ENCODE results near the gene LRRN3. TPM values are rescaled to one million over a fixed set of nuclear protein-coding genes. Genes with fewer than 3 reads are reported as not detected.

Gene LRRN3
- total RNA-seq, 1 donor from 2014 or later, result 10.6 TPM

- no peak for DNase-seq
- intact Hi-C loops (cut with micrococcal nuclease), result loop anchor here (5.0 to 10.0 kb wide), 2 partner anchors 389 to 637 kb away; no protein-coding TSS in a partner anchor
- ATAC-seq, result peak; percentile 72
These were observed 7.3 kb downstream of the LRRN3 start for GRCh38 chr7:111098011-111098925.

DNA sequence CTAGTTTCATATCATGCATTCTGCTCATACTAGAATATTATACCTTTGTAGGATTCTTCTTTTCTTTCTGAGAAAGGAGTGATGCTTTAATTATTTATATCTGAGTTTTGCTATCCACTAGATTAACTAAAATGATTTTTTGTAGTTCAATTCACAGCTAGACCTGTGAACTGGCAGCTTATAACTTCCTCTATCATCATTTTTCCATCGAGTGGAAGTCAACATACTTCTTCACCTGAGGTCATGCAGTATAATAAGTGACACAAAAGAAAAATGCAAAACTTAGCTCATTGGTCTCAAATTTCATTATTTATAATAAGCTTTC is 8.0 kb downstream of the LRRN3 start:
- intact Hi-C loops (cut with micrococcal nuclease), result loop anchor here (5.0 to 10.0 kb wide), 2 partner anchors 388 to 636 kb away; no protein-coding TSS in a partner anchor
- DNase-seq (no peak), ATAC-seq (no peak)

DNA sequence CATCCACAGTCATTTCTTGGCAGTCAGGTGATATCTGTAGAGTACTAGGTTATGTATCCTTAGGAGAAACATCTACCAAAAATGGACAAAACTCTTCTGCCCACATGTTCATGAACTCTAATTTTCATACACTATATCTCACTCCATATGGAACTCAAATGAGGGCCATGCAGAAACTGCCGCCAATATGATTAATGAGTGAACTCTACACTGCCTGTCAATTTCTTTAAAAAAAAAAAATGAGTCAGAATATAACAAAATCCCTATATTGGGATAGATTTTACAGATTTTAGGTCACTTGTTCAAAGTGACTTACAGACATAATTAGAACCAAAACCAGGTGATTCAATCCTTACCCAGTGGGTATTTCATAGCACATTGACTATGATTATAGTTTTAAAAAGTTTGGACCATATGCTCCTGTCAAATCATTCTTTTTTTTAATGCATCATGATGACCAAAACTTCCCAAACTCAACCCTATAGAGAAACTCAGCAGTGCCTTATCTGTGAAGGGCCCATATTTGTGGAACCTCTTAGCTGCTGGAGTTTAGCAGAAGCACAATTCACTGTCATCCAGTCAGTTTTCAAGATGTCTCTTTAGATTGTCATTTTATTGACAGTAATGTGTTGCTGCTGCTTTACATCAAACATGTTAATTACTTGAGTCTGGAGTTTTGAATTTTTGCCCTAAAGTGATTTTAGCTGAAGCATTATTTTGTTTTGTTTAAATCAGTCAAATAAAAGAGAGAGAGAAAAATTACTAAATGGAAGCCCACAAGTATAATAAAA is 11.1 kb downstream of the LRRN3 start:
- DNase-seq, result no peak
- intact Hi-C loops (cut with micrococcal nuclease), result no loop called here
- ATAC-seq, result no peak

- DNase-seq (no peak), ATAC-seq (no peak)
- intact Hi-C loops (cut with micrococcal nuclease), result no loop called here
These were observed 12.2 kb downstream of the LRRN3 start for GRCh38 chr7:111103136-111103535.

GRCh38 chr7:111103678-111104274 is 12.8 kb downstream of the LRRN3 start:
- no peak for ATAC-seq
- intact Hi-C loops (cut with micrococcal nuclease), result no loop called here
- DNase-seq, result no peak

DNA sequence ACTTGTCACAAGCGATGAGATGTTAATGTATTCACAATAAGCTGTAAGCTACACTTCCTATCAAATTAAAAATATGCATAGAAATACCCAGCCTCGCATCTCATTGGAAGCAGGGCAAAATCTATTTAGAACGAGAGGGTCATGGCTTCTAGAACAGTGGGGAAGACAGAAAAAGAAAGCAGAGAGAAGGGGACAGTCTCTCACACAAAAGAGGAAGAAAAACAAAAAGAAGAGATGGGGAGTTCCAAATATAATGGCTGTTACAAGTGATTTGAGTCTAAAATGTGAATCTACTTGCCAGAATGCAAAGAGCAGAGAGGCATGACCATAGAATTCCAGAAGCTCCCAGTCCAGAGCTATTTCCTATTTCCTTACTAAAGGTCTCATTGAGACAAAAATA is 13.8 kb downstream of the LRRN3 start:
- ATAC-seq (no peak), DNase-seq (no peak)
- intact Hi-C loops (cut with micrococcal nuclease), result no loop called here

GRCh38 chr7:111105269-111105668 is 14.3 kb downstream of the LRRN3 start:
- intact Hi-C loops (cut with micrococcal nuclease), result no loop called here
- DNase-seq (no peak), ATAC-seq (no peak)

DNA sequence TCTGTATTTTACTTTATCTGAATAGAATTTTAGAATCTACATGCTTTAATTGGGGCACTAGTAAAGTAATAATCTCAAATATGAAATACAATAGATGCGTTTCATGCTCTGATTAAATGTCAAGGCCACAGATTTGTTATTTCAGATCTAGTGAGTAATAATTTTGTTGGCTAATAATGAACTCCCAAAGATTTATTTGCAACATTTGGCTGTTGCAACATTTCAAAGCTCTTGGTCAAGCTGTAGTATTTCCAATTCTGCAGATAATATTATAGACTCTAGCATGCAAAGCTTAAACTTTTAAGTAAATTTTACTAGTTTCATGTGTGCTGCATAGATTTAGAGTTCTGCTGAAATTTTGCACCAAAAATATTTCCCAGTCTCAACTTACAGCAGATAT is 16.7 kb downstream of the LRRN3 start:
- ATAC-seq (no peak), DNase-seq (no peak)
- intact Hi-C loops (cut with micrococcal nuclease), result no loop called here

- intact Hi-C loops (cut with micrococcal nuclease), result no loop called here
- ATAC-seq (no peak), DNase-seq (no peak)
These were observed 17.1 kb downstream of the LRRN3 start for GRCh38 chr7:111108000-111108399.

- ATAC-seq (no peak), DNase-seq (no peak)
- intact Hi-C loops (cut with micrococcal nuclease), result no loop called here
These were observed 17.6 kb downstream of the LRRN3 start for GRCh38 chr7:111108496-111108895.

- DNase-seq (no peak), ATAC-seq (no peak)
- intact Hi-C loops (cut with micrococcal nuclease), result no loop called here
These were observed 21.5 kb downstream of the LRRN3 start for GRCh38 chr7:111112439-111112838.

DNA sequence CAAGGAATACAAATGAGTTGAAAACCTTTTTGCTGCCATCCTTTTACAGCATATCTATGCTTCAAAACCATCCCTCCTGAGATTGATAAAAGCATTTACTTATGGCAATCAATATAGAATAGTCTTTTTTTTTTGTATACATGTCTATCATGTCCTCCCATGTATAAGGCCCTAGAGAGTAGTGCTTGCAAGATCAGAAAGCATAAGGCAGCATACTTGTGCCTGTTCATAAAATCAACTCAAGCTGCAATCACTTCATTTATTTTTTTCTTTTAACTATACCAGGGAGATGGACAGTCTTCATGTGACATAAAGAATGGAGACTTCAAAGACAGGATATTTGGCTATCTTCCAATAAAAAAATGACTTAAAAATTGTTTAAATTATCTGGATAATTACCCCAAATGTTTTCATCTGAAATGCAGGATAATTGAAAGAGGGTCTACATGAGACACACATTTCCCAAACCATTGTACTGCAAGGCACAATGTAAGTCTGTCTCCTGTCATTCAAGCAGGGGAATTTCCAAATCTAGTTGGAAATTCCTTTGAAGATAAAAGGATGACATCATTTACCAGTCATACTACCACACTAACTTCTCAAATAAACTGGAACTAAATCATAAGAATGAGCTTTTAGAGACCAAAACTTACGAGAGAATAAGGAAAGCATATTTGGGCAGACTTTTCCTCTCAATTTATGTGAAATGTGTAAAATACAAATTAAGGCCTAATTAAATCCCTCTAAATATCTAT is 22.5 kb downstream of the LRRN3 start:
- intact Hi-C loops (cut with micrococcal nuclease), result no loop called here
- DNase-seq (no peak), ATAC-seq (no peak)

- intact Hi-C loops (cut with micrococcal nuclease), result no loop called here
- ATAC-seq (no peak), DNase-seq (no peak)
These were observed 25.0 kb downstream of the LRRN3 start for GRCh38 chr7:111115966-111116365.

DNA sequence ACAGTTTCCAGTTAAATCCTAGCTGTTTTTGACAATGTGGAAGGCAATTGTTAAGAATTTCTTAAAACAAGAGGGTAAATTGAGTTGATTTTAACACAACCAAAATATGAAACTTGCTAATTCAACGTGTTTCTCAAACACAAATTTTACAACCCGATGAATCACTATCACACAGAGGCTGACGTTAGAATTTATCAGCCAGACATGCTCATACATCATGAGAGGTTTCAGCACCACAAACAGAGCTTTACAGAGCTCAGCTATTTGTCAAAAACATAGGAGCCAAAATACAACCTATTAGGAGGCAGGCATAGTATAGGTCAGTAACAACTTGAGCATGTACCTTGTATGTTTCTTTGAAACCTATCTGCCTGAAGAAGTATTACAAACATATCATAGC is 36.1 kb downstream of the LRRN3 start:
- intact Hi-C loops (cut with micrococcal nuclease), result no loop called here
- no peak for ATAC-seq
- no peak for DNase-seq

DNA sequence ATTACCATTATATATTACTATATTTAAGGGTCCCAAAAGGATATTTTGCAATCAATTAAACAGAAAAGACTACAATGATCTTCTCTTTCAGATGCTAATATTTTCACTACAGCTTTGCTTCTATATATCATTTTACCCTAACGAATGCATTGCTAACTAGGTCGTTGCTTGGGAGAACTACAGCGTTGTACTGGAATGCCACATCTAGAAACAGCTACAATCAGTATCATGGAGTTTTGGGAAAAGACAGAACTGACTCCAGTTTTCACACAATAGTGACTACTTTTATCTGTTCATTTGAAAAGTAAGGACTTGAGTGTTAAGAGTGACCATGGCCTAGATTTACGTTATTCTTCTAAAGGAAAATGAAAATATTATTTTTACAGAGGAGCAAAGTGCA is 38.5 kb downstream of the LRRN3 start:
- ATAC-seq (no peak), DNase-seq (no peak)
- intact Hi-C loops (cut with micrococcal nuclease), result no loop called here

DNA sequence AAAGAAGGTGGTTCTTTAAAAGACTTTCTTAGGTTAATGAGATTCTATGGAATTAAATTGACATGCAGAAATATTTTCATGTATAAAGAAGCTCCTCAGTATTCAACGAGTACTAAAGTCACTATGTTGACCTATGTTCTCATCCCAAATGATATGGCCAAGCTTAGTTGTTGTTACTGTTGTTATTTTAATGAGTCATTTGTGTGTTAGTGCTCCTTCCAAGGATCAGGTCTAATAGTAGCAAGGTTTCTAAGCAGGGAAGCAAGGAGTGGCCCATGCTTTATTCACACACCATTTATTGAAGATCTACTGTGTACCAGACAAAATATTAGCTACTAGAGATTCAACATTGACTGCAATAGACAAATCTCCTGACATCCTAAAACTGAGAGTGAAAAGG is 41.9 kb downstream of the LRRN3 start:
- intact Hi-C loops (cut with micrococcal nuclease), result no loop called here

GRCh38 chr7:111137296-111138192 is 46.6 kb downstream of the LRRN3 start:
- intact Hi-C loops (cut with micrococcal nuclease), result no loop called here
- ATAC-seq, result no peak
- DNase-seq, result no peak

More for the DNA sequence above, 41.9 kb downstream of the LRRN3 start:
- no peak for DNase-seq
- no peak for ATAC-seq

- ATAC-seq (no peak), DNase-seq (peak; percentile 50)
- intact Hi-C loops (cut with micrococcal nuclease), result no loop called here
These were observed 47.3 kb downstream of the LRRN3 start for GRCh38 chr7:111138193-111138569.
